GM21528 (cell line): Measurements from ENCODE around the gene OR7G1.
A peak's percentile ranks its signal among the peaks of the same experiment; 100 is the strongest.

ENCODE experiments used
- ATAC-seq: cut with Tn5 transposase; IDR thresholded peaks from one replicate; pipeline ENCODE4 v1.9.1; 2021; ENCODE audit warnings: mild to moderate bottlenecking, moderate library complexity; ENCODE audit not compliant: unreplicated experiment, low FRiP score

OR7G1 gene, protein sequence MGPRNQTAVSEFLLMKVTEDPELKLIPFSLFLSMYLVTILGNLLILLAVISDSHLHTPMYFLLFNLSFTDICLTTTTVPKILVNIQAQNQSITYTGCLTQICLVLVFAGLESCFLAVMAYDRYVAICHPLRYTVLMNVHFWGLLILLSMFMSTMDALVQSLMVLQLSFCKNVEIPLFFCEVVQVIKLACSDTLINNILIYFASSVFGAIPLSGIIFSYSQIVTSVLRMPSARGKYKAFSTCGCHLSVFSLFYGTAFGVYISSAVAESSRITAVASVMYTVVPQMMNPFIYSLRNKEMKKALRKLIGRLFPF

DNA sequence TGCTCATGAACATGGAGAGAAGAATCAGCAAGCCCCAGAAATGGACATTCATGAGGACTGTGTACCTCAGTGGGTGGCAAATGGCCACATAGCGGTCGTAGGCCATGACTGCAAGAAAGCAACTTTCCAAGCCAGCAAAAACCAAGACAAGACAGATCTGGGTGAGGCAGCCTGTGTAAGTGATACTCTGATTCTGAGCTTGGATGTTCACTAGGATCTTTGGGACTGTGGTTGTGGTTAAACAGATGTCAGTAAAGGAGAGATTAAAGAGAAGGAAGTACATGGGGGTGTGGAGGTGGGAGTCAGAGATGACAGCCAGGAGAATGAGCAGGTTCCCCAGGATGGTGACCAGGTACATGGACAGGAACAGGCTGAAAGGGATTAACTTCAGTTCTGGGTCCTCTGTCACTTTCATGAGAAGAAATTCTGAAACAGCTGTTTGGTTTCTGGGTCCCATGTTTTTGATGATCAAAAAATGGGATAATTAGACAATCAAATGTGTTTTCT is at the start of gene OR7G1:
Gene OR7G1, minus strand, starts transcription at position 457 of the 507 bp plus-strand sequence. Its CDS starts 0 bp downstream, at position 457.
- no peak for ATAC-seq

DNA sequence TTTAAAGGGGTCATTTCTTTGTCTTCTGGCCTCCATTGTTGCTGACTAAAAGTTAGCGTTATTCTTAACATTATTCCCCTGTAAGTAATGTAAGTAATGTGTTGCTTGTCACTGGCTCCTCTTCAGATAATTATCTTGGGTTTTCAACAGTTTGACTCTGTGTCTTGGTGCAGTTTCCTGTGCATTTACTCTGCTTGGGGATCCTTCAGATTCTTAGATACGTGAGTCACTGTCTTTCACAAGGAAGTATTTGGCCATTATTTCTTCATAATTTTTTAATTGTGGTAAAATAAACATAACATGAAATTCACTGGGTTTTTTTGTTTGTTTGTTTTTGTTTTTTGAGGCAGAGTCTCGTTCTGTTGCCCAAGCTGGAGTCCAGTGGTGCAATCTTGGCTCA is 49.7 kb upstream of the OR7G1 start:
- ATAC-seq = no peak

DNA sequence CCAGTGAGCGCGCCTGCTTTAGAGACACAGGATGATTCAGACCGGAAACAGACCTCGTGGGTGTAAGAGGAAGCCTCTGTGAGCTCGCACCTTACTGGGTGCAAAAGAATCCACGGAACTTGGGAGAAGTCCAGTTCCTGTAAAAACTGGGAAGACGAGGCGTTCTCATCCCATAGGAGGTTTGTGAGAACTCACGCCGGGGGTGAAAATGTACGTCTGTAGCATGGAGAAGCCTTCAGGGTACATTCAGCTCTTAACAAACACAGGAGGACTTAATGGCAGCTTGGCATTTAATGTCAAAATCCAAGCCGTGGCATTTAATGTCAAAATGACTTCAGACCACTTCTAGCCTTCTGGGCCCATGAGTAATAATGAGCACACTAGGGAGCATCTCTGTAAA is 45.9 kb upstream of the OR7G1 start:
- no peak for ATAC-seq

DNA sequence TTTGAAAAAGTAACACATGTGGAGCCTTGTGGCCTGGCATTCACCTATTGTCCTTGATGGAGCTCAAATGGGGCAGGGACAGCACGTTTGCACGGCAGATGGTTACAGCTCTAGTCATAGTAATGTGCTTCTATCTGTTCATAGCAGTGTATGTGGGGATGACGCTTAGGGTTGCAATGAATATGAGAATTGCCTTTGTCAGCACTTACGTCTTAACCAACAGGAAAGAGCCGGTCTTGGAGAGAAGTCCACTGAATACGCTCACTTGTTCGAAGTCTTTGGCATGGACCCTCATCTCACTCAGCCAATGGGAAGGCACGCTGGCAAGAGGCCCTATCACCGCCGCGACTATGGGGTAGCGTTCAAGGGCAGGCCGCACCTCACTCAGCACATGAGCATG is 44.3 kb upstream of the OR7G1 start:
- no peak for ATAC-seq

DNA sequence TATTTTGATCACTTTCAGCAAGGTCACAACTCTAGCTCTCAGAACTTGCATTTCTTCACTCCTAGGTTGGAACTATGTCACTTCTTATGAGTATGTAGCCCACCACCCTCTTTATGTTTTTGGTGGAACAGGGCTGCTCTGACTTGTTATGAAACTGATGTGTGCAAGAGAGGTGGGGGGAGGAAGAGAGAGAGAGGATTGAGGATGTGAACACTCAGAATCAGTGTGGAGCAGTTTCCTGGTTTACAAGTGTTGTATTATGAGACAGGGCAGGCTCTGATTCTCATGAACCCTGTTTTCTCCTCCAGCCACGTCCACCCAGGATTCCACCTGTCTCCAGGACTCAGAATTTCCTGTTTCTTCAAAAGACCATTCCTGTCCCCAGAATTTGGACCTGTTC is 40.7 kb upstream of the OR7G1 start:
- ATAC-seq = no peak

DNA sequence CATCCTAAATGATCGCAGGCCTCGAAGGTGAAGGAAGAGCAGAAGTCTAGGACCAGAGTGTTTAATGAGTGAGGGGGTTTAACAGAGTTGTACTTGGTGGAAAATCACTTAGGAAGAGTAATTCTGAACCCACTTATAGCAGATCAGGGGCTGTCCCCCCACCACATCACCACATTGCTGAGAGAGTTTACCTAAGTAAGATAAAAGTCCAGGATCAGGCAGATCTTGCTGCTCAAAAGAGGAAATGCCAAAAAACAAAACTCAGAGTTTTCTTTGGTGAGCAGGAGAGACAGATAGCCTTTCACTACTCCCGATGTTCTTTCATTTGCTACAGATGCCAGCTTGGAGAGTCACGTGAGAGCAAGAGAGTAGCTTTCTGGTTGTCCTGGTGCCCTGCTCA is 40.0 kb upstream of the OR7G1 start:
- no peak for ATAC-seq

DNA sequence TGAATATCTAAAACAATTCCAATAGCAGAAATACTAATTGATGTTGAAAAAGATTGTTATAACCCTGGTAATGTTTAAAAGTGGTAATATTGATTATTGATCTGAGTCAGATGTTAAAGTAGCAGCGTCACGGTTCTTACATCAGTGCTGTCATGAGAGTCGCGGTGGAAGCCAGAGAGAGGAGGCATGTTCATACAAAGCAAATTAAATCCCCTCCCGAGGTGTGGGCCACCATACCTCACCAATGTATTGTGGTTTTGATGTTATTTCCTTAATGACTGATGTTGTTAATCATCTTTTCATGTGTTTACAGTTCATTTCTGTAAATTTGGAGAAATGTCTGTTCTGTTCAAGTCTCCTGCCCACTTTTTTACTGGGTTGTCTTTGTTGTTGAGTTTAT is 35.8 kb upstream of the OR7G1 start:
- ATAC-seq = no peak

DNA sequence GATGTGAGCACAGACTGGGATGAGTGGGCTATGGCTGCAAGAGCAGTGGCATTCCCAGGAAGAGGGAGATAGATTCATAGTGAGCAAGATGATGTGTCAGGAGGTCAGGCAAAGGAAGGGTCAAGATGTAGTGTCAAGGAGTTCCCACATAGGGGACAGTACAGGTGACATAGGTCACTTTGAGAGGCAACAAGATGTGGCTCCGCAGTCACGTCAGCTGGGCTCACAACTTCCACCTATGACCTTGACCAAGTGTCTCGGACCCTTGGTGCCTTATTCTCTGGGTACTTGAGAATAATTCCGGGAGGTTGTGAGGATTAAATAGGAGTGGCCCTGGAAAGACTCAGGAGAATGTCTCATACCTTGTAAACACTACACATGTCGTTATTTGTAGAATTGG is 35.1 kb upstream of the OR7G1 start:
- no peak for ATAC-seq

DNA sequence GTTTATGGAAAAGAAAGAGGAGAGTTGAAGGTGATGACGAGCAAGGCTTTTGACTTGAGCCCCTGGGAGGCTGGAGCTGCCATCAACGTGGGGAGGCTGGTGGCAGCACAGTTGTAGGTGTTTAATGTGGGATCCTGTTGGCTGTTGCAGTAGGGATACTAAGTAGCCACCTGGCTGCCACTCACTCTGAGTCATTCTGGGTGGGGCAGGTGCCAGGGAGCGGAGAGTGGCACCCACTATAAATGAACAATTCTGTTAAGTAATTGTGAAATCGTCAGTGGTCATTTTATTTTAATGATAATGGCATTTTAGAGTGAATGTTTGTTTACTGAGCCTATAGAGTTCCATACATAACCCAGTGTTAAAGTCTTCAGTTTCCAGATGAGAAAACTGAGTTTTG is 34.4 kb upstream of the OR7G1 start:
- no peak for ATAC-seq

DNA sequence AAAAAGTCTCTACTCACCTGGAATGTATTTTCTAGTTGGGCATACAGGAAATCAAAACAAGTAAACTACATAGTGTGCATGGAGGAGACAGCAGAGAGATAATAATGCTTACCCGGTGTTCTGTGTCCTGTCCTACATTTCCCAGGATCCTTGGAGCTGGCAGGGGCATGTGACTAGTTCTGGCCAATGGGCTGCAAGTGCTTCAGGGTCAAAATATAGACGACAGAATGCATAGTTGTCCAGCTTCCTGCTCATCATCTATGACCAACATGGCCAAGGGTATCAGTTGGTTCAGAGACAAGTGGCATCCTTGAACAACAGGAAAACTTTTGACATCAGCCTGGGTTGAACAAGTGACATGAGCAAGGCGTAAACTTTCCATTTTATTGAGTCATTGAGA is 33.1 kb upstream of the OR7G1 start:
- ATAC-seq = no peak

DNA sequence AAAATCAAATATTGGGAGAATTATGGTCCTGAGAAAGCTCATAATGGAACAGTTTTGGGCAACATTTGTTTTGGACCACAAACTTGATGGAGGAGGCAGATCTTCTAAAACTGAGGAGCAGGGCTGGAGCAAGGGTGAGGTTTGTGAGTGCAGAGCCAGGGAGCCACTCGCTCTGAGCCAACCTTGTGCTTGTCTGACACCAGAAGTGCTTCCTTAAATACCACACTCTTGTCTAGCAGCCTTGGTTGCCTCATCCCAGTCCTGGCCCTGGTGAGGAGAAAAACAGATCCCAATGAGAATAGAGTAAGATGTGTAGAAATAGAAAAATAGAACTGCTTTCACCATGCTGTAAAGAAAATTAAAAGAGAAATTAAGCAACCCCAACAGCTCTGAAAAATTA is 31.3 kb upstream of the OR7G1 start:
- ATAC-seq = no peak

DNA sequence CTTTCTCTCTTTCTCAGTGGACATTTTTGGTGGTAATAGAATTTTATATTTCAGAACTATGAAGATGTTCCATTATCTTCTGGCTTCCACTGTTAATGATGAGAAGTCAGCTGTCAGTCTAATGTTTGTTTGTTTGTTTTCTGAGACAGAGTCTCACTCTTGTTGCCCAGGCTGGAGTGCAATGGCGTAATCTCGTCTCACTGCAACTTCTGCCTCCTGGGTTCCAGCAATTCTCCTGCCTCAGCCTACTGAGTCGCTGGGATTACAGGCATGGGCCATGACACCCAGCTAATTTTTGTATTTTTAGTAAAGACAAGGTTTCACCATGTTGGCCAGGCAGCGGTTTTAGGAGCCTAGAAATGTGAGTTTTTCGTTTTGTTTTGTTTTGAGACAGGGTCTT is 29.4 kb upstream of the OR7G1 start:
- no peak for ATAC-seq

DNA sequence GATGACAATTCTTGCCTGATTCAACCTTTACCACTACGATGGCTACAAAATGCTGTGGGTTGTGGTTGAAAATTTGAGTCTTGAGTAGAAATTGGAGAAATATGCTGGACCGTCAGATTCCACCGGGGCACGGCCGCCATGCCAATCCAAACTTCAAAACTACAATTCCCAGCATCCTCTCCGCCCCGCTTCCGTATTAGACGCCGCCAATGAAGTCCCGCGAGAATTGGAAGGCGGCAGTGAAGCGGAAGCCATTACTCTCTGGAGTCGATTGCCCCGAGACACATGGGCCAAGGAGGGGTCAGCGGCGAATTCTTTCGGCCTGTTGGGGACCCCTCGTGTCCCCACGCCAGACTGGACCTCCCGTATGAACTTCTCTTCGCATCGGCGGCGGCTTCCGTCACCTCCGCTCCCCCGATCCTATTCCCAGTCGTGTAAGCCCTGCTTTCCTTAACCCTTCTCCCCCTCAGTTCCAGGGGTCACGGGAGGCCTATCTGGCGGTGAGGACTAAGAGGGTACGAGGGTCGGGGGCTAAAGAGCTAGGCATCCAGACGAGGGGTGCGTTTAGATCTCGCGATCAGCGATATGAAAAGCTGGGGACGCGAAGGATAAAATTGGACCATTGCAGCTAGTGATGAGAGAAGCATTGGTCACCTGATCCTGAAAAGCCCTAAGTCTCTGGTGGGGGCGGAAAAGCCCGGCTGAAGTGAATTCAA is 24.8 kb upstream of the OR7G1 start, which contains the start of gene ZNF317:
Gene ZNF317, plus strand, starts transcription at position 239 of the 716 bp plus-strand sequence. CDS start 15,620 bp downstream, outside the sequence.
- peak; percentile 88 for ATAC-seq

DNA sequence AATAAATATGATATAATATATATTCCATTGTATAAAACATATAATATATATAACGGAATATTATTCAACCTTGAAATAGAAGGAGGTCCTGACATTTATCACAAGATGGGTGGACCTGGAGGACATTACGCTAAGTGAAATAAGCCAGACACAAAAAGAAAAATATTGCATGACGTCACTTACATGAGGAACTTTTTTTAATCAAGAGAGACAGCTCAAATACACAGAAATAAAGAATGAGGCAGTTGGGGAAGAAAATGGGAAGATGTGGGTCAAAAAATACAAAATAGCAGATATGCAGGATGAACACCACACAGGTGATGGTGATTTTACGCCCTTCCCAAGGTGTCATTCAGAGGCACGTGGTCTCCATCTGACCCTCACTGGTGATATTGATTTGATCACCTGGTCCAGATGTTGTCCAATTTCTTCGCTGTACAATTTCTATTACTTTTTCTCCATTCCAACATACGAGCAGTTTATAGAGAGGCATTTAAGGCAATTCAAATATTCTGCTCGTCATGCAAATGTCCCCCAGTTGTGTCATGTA is 24.1 kb upstream of the OR7G1 start:
- peak; percentile 30 for ATAC-seq

DNA sequence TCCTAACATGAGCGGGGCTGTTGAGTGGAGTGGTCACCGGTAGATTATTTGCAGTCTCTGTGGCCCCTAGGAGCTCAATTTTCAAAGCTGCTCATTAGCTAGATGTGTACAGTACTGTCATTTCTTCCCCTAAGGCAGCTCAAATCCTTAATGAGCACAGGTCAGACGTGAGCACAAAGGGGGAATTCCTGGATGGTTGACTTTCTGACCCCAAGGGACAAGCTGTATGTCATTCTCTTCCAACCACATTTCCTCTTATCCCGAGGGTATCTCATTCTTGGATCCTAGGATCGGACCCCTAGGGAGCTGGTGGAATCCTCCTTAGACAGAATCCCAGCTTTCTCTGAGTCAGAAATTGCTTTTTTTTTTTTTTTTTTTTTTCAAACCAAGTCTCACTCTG is 16.9 kb upstream of the OR7G1 start:
- no peak for ATAC-seq

DNA sequence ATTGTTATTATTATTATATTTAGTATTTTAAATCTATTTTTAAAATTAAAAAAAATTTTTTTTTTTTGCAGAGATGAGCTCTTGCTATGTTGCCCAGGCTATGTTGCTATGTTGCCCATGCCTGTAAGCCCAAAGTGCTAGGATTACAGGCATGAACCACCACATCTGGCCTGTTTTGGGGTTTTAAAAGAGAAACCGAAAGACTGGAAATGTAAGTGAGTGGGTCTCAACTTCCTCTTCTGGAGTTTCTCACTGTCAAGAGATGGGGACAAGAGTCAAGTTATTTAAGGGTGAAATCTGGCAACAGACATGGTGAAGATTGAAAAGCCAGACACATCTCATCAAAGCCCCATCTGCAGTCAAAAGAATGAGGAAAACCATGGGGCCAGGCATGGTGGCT is 15.4 kb upstream of the OR7G1 start:
- ATAC-seq = no peak

DNA sequence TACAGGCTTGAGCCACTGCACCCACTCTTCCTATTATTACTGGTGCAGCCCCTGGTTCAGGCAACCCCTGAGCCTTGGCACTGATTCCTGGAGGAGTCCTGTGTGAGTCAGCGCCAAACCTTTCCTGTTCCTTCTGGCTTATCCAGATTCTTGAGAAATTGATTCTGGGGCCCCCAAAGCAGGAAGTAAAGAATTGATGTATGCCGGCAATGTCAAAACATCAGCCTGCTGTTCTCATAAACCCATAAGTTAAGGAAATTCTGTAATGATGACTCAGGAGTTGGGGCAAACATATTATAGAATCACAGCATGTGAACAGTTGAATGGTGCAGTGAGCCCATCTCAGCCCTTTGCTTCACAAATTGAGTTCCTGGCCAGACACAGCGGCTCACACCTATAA is 12.6 kb upstream of the OR7G1 start:
- no peak for ATAC-seq

DNA sequence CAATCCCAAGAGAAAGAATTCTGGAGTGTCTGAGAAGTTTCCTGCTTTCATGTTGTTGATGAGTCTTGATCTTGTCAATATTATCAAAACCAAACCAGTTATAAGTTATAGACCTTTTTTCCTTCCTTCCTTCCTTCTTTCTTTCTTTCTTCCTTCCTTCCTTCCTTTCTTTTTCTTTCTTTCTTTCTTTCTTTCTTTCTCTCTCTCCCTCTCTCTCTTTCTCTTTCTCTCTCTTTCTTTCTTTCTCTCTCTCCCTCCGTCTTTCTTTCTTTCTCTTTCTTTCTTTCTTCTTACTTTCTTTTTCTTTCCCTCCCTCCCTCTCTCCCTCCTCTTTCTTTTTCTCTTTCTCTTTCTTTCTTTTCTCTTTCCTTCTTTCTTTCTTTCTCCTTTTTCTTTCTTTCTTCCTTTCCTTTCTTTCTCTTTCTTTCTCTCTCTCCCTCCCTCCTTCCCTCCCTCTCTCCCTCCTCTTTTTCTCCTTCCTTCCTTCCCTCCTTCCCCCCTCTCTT is 11.4 kb upstream of the OR7G1 start, which contains the start of gene OR7G3:
Gene OR7G3, minus strand, starts transcription at position 51 of the 506 bp plus-strand sequence. Its CDS starts 0 bp downstream, at position 51.
- no peak for ATAC-seq

DNA sequence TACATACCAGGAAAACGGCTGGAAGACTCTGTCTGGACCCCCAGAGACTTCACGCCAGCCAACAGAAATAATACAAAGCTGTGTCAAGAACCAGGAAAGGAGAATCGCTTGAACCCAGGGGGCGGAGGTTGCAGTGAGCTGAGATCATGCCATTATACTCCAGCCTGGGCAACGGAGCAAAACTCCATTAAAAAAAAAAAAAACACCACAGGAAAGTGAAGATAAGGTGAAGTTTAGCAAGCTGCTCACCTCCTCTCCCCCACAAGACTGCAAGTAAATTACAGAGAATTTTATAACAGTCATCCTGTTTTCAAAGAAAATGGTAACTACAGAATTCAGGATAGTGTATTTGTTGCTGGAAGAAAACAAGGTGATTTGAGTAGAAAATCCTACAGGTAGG is 984 bp upstream of the OR7G1 start:
- ATAC-seq = no peak

DNA sequence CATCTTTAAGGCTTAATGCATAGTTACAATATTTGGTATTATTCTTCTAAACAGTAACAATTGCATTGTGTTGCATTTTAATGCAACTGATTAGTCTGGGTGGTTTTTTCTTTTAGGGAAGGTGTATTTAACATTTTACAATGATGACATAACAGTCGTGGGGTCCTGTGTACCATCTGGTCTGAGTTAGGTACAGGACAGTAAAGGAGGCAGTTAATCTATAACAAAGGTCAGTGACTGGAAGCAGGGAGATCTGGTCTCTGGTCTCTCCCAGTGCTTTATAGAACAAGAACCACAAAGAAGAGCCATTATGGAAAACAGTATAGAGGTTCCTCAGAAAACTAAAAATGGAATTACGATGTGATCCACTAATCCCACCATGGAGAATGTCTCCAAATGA is 5.6 kb downstream of the OR7G1 start:
- no peak for ATAC-seq

DNA sequence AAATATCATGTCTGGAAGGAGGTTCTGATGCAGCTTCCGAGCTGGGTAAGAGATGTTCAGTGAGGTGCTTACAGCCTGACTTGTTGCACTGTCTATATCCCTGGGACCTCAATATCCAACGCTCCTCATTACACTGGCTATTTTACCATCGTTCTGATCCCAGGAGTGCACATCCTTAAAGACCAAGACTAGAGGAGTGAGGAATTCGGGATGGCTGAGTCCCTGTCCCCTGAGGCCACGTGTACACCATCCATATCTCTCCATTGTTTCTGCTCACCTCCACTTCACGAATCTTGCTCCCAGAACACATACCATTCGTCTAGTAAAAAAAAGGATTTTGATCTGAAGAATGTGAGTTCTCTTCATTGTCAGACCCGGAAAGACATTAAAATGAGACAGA is 8.2 kb downstream of the OR7G1 start, which contains the start of gene OR7G2:
Gene OR7G2, minus strand, starts transcription at position 101 of the 400 bp plus-strand sequence. CDS start 4,232 bp downstream, outside the sequence.
- ATAC-seq = no peak
